Measurements from ENCODE around the gene FAIM.
"Not testable (repeated sequence)": the region's sequence is repeated elsewhere in the genome, so short reads cannot be mapped to it uniquely, and the experiment has no call there.

Gene FAIM

DNA sequence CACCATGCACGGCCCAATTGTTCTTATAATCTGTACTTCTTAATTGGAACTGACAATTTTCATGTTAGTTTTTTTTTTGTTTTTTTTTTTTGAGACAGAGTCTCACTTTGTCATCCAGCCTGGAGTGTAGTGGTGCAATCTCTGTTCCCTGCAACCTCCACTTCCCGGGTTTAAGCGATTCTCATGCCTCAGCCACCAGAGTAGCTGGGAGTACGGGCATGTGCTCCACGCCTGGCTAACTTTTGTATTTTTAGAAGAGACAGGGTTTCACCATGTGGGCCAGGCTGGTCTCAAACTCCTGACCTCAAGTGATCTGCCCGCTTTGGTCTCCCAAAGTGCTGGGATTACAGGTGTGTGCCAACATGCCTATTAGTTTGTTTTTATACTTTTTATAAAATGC lies 72.4 kb downstream of the FAIM start:
- DNase-seq (ENCODE audit: low read depth, low spot score), result not testable (repeated sequence)

DNA sequence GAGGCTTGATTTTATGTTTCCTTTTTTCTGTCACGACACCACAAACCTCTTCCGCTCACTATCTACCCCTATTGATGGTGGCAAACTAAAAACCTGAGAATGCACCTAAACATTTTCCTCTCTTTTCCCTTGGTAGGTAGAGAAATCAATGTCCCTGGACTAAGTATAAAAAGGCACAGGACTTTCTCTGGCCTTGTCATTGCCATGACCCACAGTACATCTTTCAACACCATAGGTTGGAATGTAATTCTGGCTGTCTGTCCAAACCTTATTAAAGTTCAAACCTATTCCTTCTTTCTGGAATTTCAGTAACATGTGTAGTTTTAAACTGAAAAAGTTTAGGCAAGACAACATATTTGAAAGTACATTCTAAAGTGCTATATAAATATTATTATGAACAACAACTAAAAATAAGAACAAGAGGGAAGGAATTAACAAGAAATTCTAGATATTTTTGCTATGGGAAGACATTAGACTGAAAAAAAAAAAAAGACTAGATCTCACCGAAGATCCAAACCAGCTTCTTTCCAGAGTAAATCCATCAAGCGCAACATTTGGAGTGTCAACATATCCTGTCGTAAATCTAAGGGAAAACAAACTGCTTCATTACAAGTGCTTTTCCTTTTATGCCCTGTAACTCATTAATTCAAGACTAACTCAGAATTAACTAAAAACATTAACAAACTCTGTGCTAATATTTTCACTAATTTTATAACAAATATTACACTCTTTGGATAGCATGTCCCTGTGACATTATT lies 73.1 kb downstream of the FAIM start:
- DNase-seq (ENCODE audit: low read depth, low spot score), result no peak

DNA sequence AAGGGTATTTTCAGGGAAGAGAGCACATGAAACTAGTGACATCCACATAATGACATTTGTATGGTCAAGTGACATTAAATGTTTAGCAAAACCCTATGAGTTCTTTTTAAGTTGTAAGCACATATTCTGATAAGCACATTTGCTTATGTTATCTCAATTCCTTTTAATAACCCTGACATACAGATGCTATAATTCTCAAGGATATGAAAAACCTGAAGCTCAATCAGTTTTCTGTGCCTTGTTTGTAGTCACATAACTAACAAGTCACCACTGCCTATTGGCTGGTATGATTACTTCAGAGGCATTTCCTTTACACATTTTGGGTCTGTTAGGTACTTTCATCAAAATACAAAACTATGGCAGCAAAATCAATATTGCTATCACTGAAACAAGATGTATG lies 74.1 kb downstream of the FAIM start:
- DNase-seq (ENCODE audit: low read depth, low spot score), result no peak
